ENCODE data around the gene PARVA. TPM values are rescaled to one million over a fixed set of nuclear protein-coding genes. Genes with fewer than 3 reads are reported as not detected.
A peak's percentile ranks its signal among the peaks of the same experiment; 100 is the strongest.

PARVA gene
- total RNA-seq (2022) (26.5 and 36.7 TPM in 2 replicates), Bru-seq, nascent RNA (percentile 70 among the genes with signal in this experiment), BruChase-seq, experiment 1, labeled RNA remaining after a 6-hour chase (percentile 66 among the genes with signal in this experiment), BruChase-seq, experiment 2, labeled RNA remaining after a 2-hour chase (percentile 66 among the genes with signal in this experiment)
- long read RNA-seq, full-length matches to known transcripts: 22 of 41 reads
- long read RNA-seq, partial matches to known transcripts: 1 of 41 reads
- long read RNA-seq, other reads (novel, unspliced or antisense): 18 of 41 reads

DNA sequence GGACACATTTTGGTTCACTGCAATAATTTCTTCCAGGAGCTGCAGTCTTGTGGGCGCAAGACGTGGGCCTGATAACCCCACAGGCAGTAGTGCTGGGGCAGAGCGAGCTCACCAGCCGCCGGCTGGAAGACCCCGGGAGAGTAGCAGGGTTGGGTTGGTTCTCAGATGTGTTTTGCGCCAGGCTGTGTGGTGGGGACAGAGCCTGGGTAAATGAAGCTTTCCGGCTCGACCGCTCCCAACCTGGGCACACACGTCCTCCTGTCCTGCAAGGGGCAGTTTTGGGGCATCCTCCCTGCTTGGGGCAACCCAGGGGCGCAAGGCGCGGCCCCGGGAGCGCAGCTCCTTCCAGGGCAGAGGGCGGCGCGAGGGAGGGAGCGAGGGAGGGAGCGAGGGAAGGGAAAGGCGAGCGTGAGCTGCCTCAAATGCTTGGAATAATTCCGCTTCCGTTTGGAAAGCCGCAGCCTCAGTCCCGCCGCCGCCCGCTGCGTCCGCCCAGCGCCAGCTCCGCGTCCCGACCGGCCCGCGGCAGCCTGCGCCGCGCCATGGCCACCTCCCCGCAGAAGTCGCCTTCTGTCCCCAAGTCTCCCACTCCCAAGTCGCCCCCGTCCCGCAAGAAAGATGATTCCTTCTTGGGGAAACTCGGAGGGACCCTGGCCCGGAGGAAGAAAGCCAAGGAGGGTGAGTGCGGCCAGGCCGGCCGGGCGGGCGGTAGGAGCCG, at the start of gene PARVA:
Gene PARVA (plus strand): TSS at position 466 of the 718 bp plus-strand sequence. CDS start 77 bp downstream, at position 543.
- Mint-ChIP-seq H3K36me3 (ENCODE audit: insufficient read depth, unreplicated experiment) (peaks cover 6% of the 10 kb centered on the region), H3K4me3 (ENCODE audit: unreplicated experiment) (peak within 1 kb of the TSS; percentile 92), H3K27ac (ENCODE audit: low read depth, unreplicated experiment) (peak within 1 kb of the TSS; percentile 97), H3K9me3 (ENCODE audit: unreplicated experiment) (no peaks in the 10 kb centered on the region), H3K27me3 (ENCODE audit: insufficient read depth, unreplicated experiment) (no peaks in the 10 kb centered on the region), H3K4me1 (ENCODE audit: insufficient read depth, unreplicated experiment) (peaks cover 7% of the 10 kb centered on the region)
- no peak for TF ChIP-seq CTCF (IDR thresholded peaks at IDR 0.05; ENCODE audit: unreplicated experiment)
- BruUV-seq (replicated peaks): no TSS peak
- intact Hi-C loops (cut with micrococcal nuclease): no loop called here
- POLR2A ChIA-PET: interaction anchor here (0.6 to 1.6 kb wide), 21 partner anchors 9 to 530 kb away, joined by 3 to 10 read pairs (median 3); partner anchors contain the start of gene TEAD1
- DNase-seq (ENCODE audit: unreplicated experiment): peak; percentile 66
- CTCF ChIA-PET: interaction anchor here (0.6 to 0.9 kb wide), 3 partner anchors 14 to 431 kb away, joined by 3 to 4 read pairs (median 3); no protein-coding TSS in a partner anchor

DNA sequence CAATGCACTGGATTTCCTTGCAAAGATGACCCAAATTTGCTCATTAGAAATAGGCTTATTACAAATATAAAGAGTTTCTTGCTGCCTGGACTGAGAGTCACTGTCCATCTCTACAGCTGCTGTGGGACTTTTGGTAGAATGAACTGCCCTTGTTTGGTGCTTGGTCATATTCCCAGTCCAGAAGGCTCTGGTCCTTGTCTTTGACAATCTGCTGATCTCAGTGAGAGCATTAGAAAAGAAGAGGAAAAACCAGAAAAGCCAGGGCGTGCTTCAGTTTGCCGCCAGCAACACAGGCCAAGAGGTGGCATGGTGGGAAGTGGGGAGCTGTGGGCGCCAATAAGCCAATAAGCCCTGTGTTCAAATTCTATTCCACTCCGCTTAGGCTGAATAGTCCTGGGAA, 48.2 kb upstream of the PARVA start:
- H3K4me1 Mint-ChIP-seq (ENCODE audit: insufficient read depth, unreplicated experiment): peaks cover 4% of the 10 kb centered on the region
- DNase-seq (ENCODE audit: unreplicated experiment): no peak
- POLR2A ChIA-PET: no interaction called here
- no peaks in the 10 kb centered on the region for H3K9me3 Mint-ChIP-seq (ENCODE audit: unreplicated experiment)
- no peaks in the 10 kb centered on the region for H3K36me3 Mint-ChIP-seq (ENCODE audit: insufficient read depth, unreplicated experiment)
- no peak overlapping the region for H3K4me3 Mint-ChIP-seq (ENCODE audit: unreplicated experiment)
- no TSS peak for BruUV-seq (replicated peaks)
- intact Hi-C loops (cut with micrococcal nuclease): no loop called here
- no peaks in the 10 kb centered on the region for H3K27me3 Mint-ChIP-seq (ENCODE audit: insufficient read depth, unreplicated experiment)
- TF ChIP-seq CTCF (IDR thresholded peaks at IDR 0.05; ENCODE audit: unreplicated experiment): no peak
- CTCF ChIA-PET: interaction anchor here (0.7 to 4.4 kb wide), 8 partner anchors 8 to 636 kb away, joined by 3 to 33 read pairs (median 8); no protein-coding TSS in a partner anchor
- H3K27ac Mint-ChIP-seq (ENCODE audit: low read depth, unreplicated experiment): no peak overlapping the region

GRCh38 chr11:12329797-12330196, 47.6 kb upstream of the PARVA start:
- intact Hi-C loops (cut with micrococcal nuclease): loop anchor here (2.0 to 5.0 kb wide), 5 partner anchors 42 to 878 kb away; partner anchors contain the start of gene TEAD1
- Mint-ChIP-seq H3K27me3 (ENCODE audit: insufficient read depth, unreplicated experiment) (no peaks in the 10 kb centered on the region), H3K4me3 (ENCODE audit: unreplicated experiment) (no peak overlapping the region), H3K4me1 (ENCODE audit: insufficient read depth, unreplicated experiment) (peaks cover 4% of the 10 kb centered on the region), H3K27ac (ENCODE audit: low read depth, unreplicated experiment) (no peak overlapping the region), H3K9me3 (ENCODE audit: unreplicated experiment) (no peaks in the 10 kb centered on the region), H3K36me3 (ENCODE audit: insufficient read depth, unreplicated experiment) (no peaks in the 10 kb centered on the region)
- ChIA-PET CTCF (interaction anchor here (0.7 to 4.4 kb wide), 24 partner anchors 9 to 1017 kb away, joined by 3 to 44 read pairs (median 6); no protein-coding TSS in a partner anchor), POLR2A (interaction anchor here (0.6 to 1.9 kb wide), 2 partner anchors 33 to 355 kb away, joined by 3 to 6 read pairs; no protein-coding TSS in a partner anchor)
- no peak for DNase-seq (ENCODE audit: unreplicated experiment)
- no peak for TF ChIP-seq CTCF (IDR thresholded peaks at IDR 0.05; ENCODE audit: unreplicated experiment)
- BruUV-seq (replicated peaks): no TSS peak

All from MCF 10A (cell line).